Naive thymus-derived CD4-positive, alpha-beta T cell (primary cell): Measurements from ENCODE around the gene CHST7. TPM values are rescaled to one million over a fixed set of nuclear protein-coding genes. Genes with fewer than 3 reads are reported as not detected.
"Not testable (repeated sequence)": the region's sequence is repeated elsewhere in the genome, so short reads cannot be mapped to it uniquely, and the experiment has no call there.

ENCODE experiments used
- ATAC-seq: fragments of 150-1000 bp; cut with Tn5 transposase; 2 replicates; pipeline ENCODE4 v1.10.0; 2021; ENCODE audit warnings: mild to moderate bottlenecking, moderate library complexity
- CTCF ChIA-PET: fragments of 350-600 bp; sonication (Branson Sonifier 250); formaldehyde crosslinking; loops from one replicate; lab custom pipeline; 2021; ENCODE audit warnings: antibody characterized with exemption; lab: Charles Lee
- POLR2A ChIA-PET: fragments of 350-600 bp; sonication (Branson Sonifier 250); formaldehyde crosslinking; loops from one replicate; lab custom pipeline; 2021; ENCODE audit warnings: antibody characterized with exemption, inconsistent platforms; lab: Charles Lee
- DNase-seq, 9 donors: peaks; one replicate each; pipeline versions ENCODE4 v3.0.0 to v3.0.0-alpha.2; 2020 to 2022; ENCODE audit warnings: mixed read lengths in 1 of 9
- H3K27ac ChIP-seq: one replicate; pipeline ENCODE4 v1.7.0; 2013; ENCODE audit warnings: mild to moderate bottlenecking, low read depth, low read length, moderate library complexity
- H3K27me3 ChIP-seq, 2 donors: one replicate each; pipeline ENCODE4 v1.7.0; 2013; ENCODE audit warnings: low read length in 2 of 2, mild to moderate bottlenecking in 2 of 2, moderate library complexity in 2 of 2; ENCODE audit not compliant: control insufficient read depth in 2 of 2, insufficient read depth in 2 of 2
- H3K36me3 ChIP-seq, 3 experiments: 1 replicate in 2 of 3; 2 replicates in 1 of 3; pipeline ENCODE4 v1.7.0; 2013; ENCODE audit warnings: low read length in 3 of 3, mild to moderate bottlenecking in 3 of 3, moderate library complexity in 1 of 3; ENCODE audit not compliant: insufficient read depth in 3 of 3, control insufficient read depth in 2 of 3
- H3K4me1 ChIP-seq, 2 donors: one replicate each; pipeline ENCODE4 v1.7.0; 2013; ENCODE audit warnings: low read length in 2 of 2, mild to moderate bottlenecking in 2 of 2, moderate library complexity in 1 of 2; ENCODE audit not compliant: control insufficient read depth in 2 of 2, insufficient read depth in 2 of 2
- H3K4me3 ChIP-seq: 2 replicates; pipeline ENCODE4 v1.7.0; 2013; ENCODE audit warnings: mild to moderate bottlenecking, low read length
- H3K9me3 ChIP-seq, 3 experiments: 1 replicate in 2 of 3; 2 replicates in 1 of 3; pipeline ENCODE4 v1.7.0; 2013; ENCODE audit warnings: low read length in 3 of 3; ENCODE audit not compliant: control insufficient read depth in 2 of 3
- H3K27ac Mint-ChIP-seq, 9 donors: one replicate each; pipeline ENCODE4 v1.8.0; 2020 to 2022; ENCODE audit warnings: mixed read lengths in 9 of 9, mild to moderate bottlenecking in 8 of 9, moderate library complexity in 5 of 9, inconsistent platforms in 2 of 9
- H3K27me3 Mint-ChIP-seq, 5 donors: one replicate each; pipeline ENCODE4 v1.8.0; 2021 to 2022; ENCODE audit warnings: mixed read lengths in 5 of 5, mild to moderate bottlenecking in 1 of 5
- H3K36me3 Mint-ChIP-seq, 5 donors: one replicate each; pipeline ENCODE4 v1.8.0; 2020 to 2022; ENCODE audit warnings: mixed read lengths in 5 of 5, mild to moderate bottlenecking in 3 of 5, inconsistent platforms in 1 of 5
- H3K4me1 Mint-ChIP-seq, 7 donors: one replicate each; pipeline ENCODE4 v1.8.0; 2020 to 2022; ENCODE audit warnings: mixed read lengths in 7 of 7, mild to moderate bottlenecking in 3 of 7, inconsistent platforms in 1 of 7
- H3K4me3 Mint-ChIP-seq, 10 donors: one replicate each; pipeline ENCODE4 v1.8.0; 2020 to 2022; ENCODE audit warnings: mild to moderate bottlenecking in 10 of 10, mixed read lengths in 10 of 10, moderate library complexity in 6 of 10, inconsistent platforms in 2 of 10
- H3K9me3 Mint-ChIP-seq, 11 donors: one replicate each; pipeline ENCODE4 v1.8.0; 2020 to 2022; ENCODE audit warnings: mixed read lengths in 11 of 11, mild to moderate bottlenecking in 4 of 11, inconsistent platforms in 1 of 11, moderate library complexity in 1 of 11
- intact Hi-C, 2 donors: fragments of 100-400 bp; cut with micrococcal nuclease; formaldehyde crosslinking; loops; one replicate each; pipeline ENCODE4 v1.15.1; 2023
- polyA plus RNA-seq, 2 donors: library from polyadenylated mRNA; unstranded; fragments of 300-500 nt; fragmentation: Illumina TruSeq; gene quantifications; one replicate each; pipeline ENCODE4 v1.2.3, GENCODE V29; 2021
- total RNA-seq, 6 experiments: library from RNA in 5 of 6; stranded (reverse) in 5 of 6; gene quantifications; 1 replicate in 5 of 6; 2 replicates in 1 of 6; pipeline ENCODE4 v1.2.3 and lab custom pipeline; 2021 to 2026

The CHST7 gene, protein sequence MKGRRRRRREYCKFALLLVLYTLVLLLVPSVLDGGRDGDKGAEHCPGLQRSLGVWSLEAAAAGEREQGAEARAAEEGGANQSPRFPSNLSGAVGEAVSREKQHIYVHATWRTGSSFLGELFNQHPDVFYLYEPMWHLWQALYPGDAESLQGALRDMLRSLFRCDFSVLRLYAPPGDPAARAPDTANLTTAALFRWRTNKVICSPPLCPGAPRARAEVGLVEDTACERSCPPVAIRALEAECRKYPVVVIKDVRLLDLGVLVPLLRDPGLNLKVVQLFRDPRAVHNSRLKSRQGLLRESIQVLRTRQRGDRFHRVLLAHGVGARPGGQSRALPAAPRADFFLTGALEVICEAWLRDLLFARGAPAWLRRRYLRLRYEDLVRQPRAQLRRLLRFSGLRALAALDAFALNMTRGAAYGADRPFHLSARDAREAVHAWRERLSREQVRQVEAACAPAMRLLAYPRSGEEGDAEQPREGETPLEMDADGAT
- total RNA-seq: 1 to 10 TPM; 2.1 to 7.2 (median 2.3) TPM
- polyA plus RNA-seq: 1 to 10 TPM; 3.0 to 3.1 TPM
- 0.94 reads per million for total RNA-seq (lab: John Stamatoyannopoulos, UW)

DNA sequence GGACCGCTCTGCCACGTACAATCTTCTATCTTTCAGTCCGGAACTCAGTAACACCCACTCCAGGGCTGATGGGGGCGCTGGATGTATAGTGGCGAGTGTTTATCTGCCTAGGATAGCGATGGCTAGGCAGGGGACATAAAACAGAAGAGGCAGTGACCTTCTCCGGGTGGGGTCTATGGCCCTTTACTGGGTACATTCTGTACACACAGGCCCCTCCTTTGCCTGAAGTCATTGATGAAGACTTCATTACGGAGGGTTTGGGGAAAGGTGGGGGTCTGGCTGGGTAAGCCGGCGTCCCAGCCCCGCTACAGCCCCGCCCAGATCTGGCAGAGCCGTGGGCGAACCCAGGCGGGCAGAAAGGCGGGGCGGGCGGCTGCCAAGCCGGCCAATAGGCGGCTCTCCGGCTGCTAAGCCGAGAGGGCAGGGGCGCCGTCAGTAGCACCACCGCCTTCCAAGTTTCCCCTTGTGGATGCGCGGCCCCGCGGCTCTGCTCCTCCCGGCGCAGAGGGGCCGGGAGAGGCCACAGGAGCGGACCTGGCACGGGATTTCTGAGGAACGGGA, at the start of gene CHST7:
Gene CHST7, plus strand, starts transcription at position 435 of the 561 bp plus-strand sequence. CDS start 167 bp downstream, outside the sequence.
- ATAC-seq (peak; percentile 69), DNase-seq (peak in 8 of 9 donors; percentile 15 to 60 (median 25))
- Mint-ChIP-seq H3K27me3 (no peaks in the 10 kb centered on the region), H3K4me3 (peak within 1 kb of the TSS; percentile 51 to 84 (median 74)), H3K9me3 (no peaks in the 10 kb centered on the region), H3K4me1 (peaks cover 16 to 41% (median 35%) of the 10 kb centered on the region in 7 donors), H3K36me3 (peaks cover 0 to 15% (median 0%) of the 10 kb centered on the region in 5 donors), H3K27ac (peak within 1 kb of the TSS in 7 of 9 donors; percentile 17 to 81 (median 72))
- Histone ChIP-seq H3K36me3 (no peaks in the 10 kb centered on the region), H3K27ac (peak within 1 kb of the TSS; percentile 57), H3K4me3 (peak within 1 kb of the TSS; percentile 61), H3K4me1 (peaks cover 3 to 17% of the 10 kb centered on the region in 2 donors), H3K9me3 (no peaks in the 10 kb centered on the region), H3K27me3 (no peaks in the 10 kb centered on the region)
- POLR2A ChIA-PET: interaction anchor here (0.9 to 1.7 kb wide), 2 partner anchors 13 to 14 kb away, joined by 3 to 6 read pairs; no protein-coding TSS in a partner anchor
- CTCF ChIA-PET: interaction anchor here (1.0 kb wide), 3 partner anchors 37 to 69 kb away, joined by 3 to 7 read pairs (median 3); no protein-coding TSS in a partner anchor
- intact Hi-C loops: loop anchor here (1.0 to 5.0 kb wide), 6 partner anchors 28 to 1701 kb away; partner anchors contain the start of genes ZNF674 (in 2 of the 2), KDM6A (in 1 of the 2) and RP2 (in 1 of the 2)

DNA sequence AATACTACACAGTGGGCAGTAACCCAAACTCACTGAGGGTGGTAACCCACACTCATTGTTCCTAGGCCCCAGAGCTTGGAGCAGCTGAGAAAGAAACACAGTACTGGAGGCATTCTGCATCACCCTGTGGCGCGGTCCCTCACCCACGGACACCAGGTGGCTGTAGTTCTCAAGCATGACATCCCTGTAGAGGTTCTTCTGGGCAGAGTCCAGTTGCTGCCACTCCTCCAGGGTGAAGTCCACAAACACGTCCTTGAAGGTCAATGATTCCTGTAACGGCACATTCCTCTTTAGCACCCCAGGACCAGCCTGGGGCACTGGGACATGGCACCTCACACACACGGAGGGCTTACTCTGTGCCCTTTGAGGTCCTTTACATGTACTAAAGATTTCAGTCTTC, 44.9 kb upstream of the CHST7 start:
- H3K36me3 ChIP-seq, H3K4me3 ChIP-seq, CTCF ChIA-PET, H3K9me3 Mint-ChIP-seq, intact Hi-C loops, H3K9me3 ChIP-seq, POLR2A ChIA-PET, H3K4me3 Mint-ChIP-seq, H3K4me1 ChIP-seq, H3K27ac Mint-ChIP-seq, H3K27me3 ChIP-seq, H3K27ac ChIP-seq, DNase-seq, H3K4me1 Mint-ChIP-seq, ATAC-seq, H3K27me3 Mint-ChIP-seq: not testable (repeated sequence)
- peaks cover 0 to 11% (median 4%) of the 10 kb centered on the region in 5 donors for H3K36me3 Mint-ChIP-seq

DNA sequence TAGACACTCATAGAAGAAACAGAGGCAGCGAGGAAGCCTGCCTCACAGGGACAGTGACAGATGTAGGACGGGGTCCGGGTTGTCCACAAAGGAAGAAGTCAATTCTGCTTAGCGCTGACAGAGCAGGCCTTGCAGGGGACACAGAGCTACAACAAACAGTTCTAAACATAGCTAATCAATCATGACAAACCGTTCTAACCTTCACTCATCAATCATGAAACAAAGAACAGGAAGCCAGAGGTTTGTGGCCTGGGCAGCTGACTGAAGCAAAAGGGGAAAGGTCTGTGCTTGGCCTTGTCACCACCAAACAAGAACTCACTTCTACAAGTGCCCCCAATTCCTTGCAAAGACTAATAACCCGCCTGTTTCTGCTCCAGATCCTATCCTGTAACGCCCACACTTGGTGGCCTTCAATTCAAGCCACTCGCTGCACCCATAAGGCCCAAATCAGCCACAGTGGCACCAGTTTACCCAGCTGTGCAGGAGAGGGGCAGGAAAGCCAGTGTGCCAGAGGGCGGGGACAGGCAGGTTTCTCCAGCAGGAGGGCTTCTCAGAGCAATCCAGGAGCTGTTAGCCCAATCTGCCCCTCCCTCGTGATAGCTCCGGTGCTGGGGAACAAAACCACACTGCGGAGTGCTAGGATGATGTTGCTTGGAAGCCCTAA, 43.7 kb upstream of the CHST7 start:
- H3K27me3 ChIP-seq, H3K27ac ChIP-seq, H3K36me3 ChIP-seq, intact Hi-C loops, CTCF ChIA-PET, ATAC-seq, POLR2A ChIA-PET, H3K9me3 Mint-ChIP-seq, DNase-seq, H3K9me3 ChIP-seq, H3K27me3 Mint-ChIP-seq, H3K27ac Mint-ChIP-seq, H3K4me1 Mint-ChIP-seq, H3K4me3 Mint-ChIP-seq, H3K4me3 ChIP-seq, H3K4me1 ChIP-seq: not testable (repeated sequence)
- peaks cover 0 to 14% (median 4%) of the 10 kb centered on the region in 5 donors for H3K36me3 Mint-ChIP-seq

DNA sequence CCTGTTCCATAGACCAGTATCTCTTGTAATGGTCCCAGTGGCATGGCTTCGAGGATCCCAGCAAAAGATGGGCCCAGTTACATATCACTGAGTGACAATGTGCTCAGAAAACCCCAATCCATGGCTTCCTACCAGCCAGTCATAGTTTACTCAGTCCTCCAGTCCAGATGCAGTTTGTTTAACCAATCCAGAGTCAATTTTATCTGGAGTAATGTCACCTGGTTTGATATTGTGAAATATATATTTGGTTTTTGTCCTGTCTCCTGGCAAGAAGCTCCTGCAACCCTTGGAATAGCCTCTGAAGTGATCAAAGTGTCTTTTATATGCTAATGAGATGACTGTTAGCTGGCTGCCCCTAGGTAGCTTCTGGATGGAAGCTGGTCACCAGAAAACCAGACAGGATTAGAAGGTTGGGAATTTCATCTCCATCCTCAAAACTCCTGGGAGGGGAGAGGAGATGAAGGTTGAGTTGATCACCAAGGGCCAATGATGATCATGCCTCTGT, 43.1 kb upstream of the CHST7 start:
- H3K36me3 ChIP-seq, H3K27me3 ChIP-seq, H3K4me1 Mint-ChIP-seq, CTCF ChIA-PET, DNase-seq, H3K4me3 ChIP-seq, H3K9me3 Mint-ChIP-seq, H3K27ac Mint-ChIP-seq, H3K4me1 ChIP-seq, H3K9me3 ChIP-seq, intact Hi-C loops, ATAC-seq, H3K27ac ChIP-seq, H3K4me3 Mint-ChIP-seq, POLR2A ChIA-PET, H3K27me3 Mint-ChIP-seq: not testable (repeated sequence)
- peaks cover 0 to 14% (median 4%) of the 10 kb centered on the region in 5 donors for H3K36me3 Mint-ChIP-seq

DNA sequence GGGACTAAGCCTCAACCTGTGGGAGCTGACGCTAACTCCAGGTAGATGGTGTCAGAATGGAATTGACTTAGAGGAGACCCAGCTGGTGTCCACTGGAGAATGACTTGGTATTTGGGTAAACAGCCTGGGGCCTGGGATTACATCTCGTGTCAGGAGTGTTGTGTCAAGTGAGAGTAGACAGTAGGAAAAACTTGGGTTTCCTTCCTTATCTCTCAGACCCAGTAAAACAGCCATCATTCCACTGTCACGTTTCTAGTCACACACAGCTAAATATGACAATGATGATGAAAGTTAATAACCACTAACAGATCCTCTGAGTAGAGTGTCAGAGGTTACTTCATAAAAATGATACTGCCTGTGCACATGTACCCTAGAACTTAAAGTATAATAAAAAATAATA, 42.1 kb upstream of the CHST7 start:
- no peaks in the 10 kb centered on the region for H3K4me1 ChIP-seq
- CTCF ChIA-PET: no interaction called here
- Mint-ChIP-seq H3K4me3 (no peak overlapping the region), H3K27me3 (no peaks in the 10 kb centered on the region), H3K4me1 (peaks cover 0 to 2% (median 0%) of the 10 kb centered on the region in 7 donors), H3K27ac (no peak overlapping the region), H3K36me3 (peaks cover 0 to 13% (median 4%) of the 10 kb centered on the region in 5 donors), H3K9me3 (no peaks in the 10 kb centered on the region)
- H3K36me3 ChIP-seq: no peaks in the 10 kb centered on the region
- DNase-seq: no peak
- intact Hi-C loops: no loop called here
- H3K27ac ChIP-seq: no peak overlapping the region
- no peak for ATAC-seq
- H3K9me3 ChIP-seq: no peaks in the 10 kb centered on the region
- POLR2A ChIA-PET: no interaction called here
- H3K4me3 ChIP-seq: no peak overlapping the region
- no peaks in the 10 kb centered on the region for H3K27me3 ChIP-seq

DNA sequence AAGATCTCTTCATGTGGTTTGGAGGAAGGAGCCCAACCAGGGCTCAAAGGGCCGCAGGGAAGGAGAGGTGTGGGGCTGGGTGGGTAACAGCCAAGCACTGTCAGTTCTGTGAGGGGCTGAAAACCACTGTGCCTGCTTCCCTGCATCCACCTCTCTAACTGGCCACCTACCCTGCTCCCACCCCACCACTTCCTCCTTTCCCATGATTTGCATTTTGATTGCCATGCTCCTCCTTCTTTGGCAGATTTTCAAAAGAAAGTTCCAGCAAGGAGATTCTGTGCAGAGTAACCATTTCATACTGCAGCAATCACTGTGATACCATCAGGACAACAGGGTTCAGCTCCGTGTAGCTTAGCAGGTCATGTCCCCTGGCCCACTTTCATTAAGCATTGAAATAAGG, 30.1 kb upstream of the CHST7 start:
- ATAC-seq: no peak
- Mint-ChIP-seq H3K4me1 (peaks cover 0 to 29% (median 22%) of the 10 kb centered on the region in 7 donors), H3K36me3 (peaks cover 0 to 6% (median 3%) of the 10 kb centered on the region in 5 donors), H3K4me3 (peak overlapping the region in 1 of 10 donors; percentile 18), H3K27ac (peak overlapping the region in 2 of 9 donors; percentile 28 to 59), H3K9me3 (peaks cover 0 to 4% (median 0%) of the 10 kb centered on the region in 11 donors), H3K27me3 (no peaks in the 10 kb centered on the region)
- Histone ChIP-seq H3K27ac (no peak overlapping the region), H3K9me3 (no peaks in the 10 kb centered on the region), H3K36me3 (peaks cover 0 to 6% (median 0%) of the 10 kb centered on the region in 3 experiments), H3K4me3 (no peak overlapping the region), H3K4me1 (peaks cover 6 to 18% of the 10 kb centered on the region in 2 donors), H3K27me3 (no peaks in the 10 kb centered on the region)
- DNase-seq: no peak
- intact Hi-C loops: loop anchor here (10.0 kb wide), 3 partner anchors 601 to 1669 kb away; partner anchors contain the start of genes NDUFB11 (in 2 of the 2), RBM10 (in 2 of the 2) and KDM6A (in 1 of the 2)
- ChIA-PET CTCF (no interaction called here), POLR2A (no interaction called here)
